B cell (primary cell): ENCODE measurements around the gene MKRN1. TPM values are rescaled to one million over a fixed set of nuclear protein-coding genes. Genes with fewer than 3 reads are reported as not detected.

ENCODE experiments used
- ATAC-seq: fragments of 200-7000 bp; cut with Tn5 transposase; one replicate; pipeline ENCODE4 v1.10.0; 2021; ENCODE audit warnings: low read depth, mild to moderate bottlenecking, moderate number of reproducible peaks, moderate library complexity
- CTCF ChIA-PET: fragments of 350-600 bp; sonication (Branson Sonifier 250); formaldehyde crosslinking; loops from one replicate; lab custom pipeline; 2021; ENCODE audit warnings: antibody characterized with exemption, inconsistent platforms; lab: Charles Lee
- POLR2A ChIA-PET: fragments of 350-600 bp; sonication (Branson Sonifier 250); formaldehyde crosslinking; loops from one replicate; lab custom pipeline; 2021; ENCODE audit warnings: antibody characterized with exemption; lab: Charles Lee
- DNase-seq: peaks from one replicate; pipeline ENCODE4 v3.0.0; 2013
- H2AFZ ChIP-seq: 2 replicates; pipeline ENCODE4 v1.6.1; 2012; ENCODE audit warnings: mild to moderate bottlenecking, low read depth, low read length; ENCODE audit not compliant: insufficient read depth, poor library complexity, severe bottlenecking
- H3K27ac ChIP-seq, 2 donors: 1 replicate in 1 of 2; 2 replicates in 1 of 2; pipeline ENCODE4 v1.5.1; 2012 to 2013; ENCODE audit warnings: low read length in 2 of 2, mild to moderate bottlenecking in 2 of 2, moderate library complexity in 1 of 2
- H3K27me3 ChIP-seq, 4 experiments: fragments of 200-600 bp in 1 of 4; sonication (generic) in 1 of 4; replicated peaks in 1 of 4; 1 replicate in 2 of 4; 2 replicates in 2 of 4; pipeline versions ENCODE4 v1.6.1 to v1.7.0; 2013 to 2016; ENCODE audit warnings: low read length in 3 of 4, mild to moderate bottlenecking in 2 of 4, mixed read lengths in 1 of 4, moderate library complexity in 1 of 4; ENCODE audit not compliant: insufficient read depth in 4 of 4, control insufficient read depth in 3 of 4; ENCODE audit errors: control extremely low read depth in 1 of 4
- H3K36me3 ChIP-seq, 2 experiments: replicated peaks in 1 of 2; 1 replicate in 1 of 2; 2 replicates in 1 of 2; pipeline versions ENCODE4 v1.6.1 to v1.7.1; 2013; ENCODE audit warnings: low read length in 1 of 2; ENCODE audit not compliant: insufficient read depth in 2 of 2, control insufficient read depth in 1 of 2; ENCODE audit errors: control extremely low read depth in 1 of 2, extremely low read depth in 1 of 2
- H3K4me1 ChIP-seq, 2 donors: fragments of 200-600 bp in 1 of 2; sonication (generic) in 1 of 2; 1 replicate in 1 of 2; 2 replicates in 1 of 2; pipeline versions ENCODE4 v1.5.1 to v1.6.1; 2013 to 2017; ENCODE audit warnings: low read length in 2 of 2; ENCODE audit not compliant: control insufficient read depth in 2 of 2, insufficient read depth in 2 of 2
- H3K4me2 ChIP-seq: replicated peaks from 2 replicates; pipeline ENCODE3; 2012; ENCODE audit warnings: mild to moderate bottlenecking, low read depth, low read length; ENCODE audit not compliant: poor library complexity, severe bottlenecking
- H3K4me3 ChIP-seq, 5 experiments: fragments of 200-600 bp in 1 of 5; sonication (generic) in 1 of 5; 1 replicate in 3 of 5; 2 replicates in 2 of 5; pipeline versions ENCODE4 v1.5.1 to v1.7.0; 2011 to 2016; ENCODE audit warnings: low read length in 4 of 5, mild to moderate bottlenecking in 4 of 5, low read depth in 2 of 5, control low read depth in 1 of 5, moderate library complexity in 1 of 5; ENCODE audit not compliant: insufficient read depth in 1 of 5; ENCODE audit errors: control extremely low read depth in 1 of 5, extremely low read depth in 1 of 5
- H3K79me2 ChIP-seq: fragments of 200-600 bp; sonication (generic); one replicate; pipeline ENCODE4 v1.6.0; 2016; ENCODE audit warnings: low read length; ENCODE audit not compliant: control insufficient read depth, insufficient read depth
- H3K9ac ChIP-seq: fragments of 200-600 bp; sonication (generic); 2 replicates; pipeline ENCODE4 v1.6.1; 2017; ENCODE audit warnings: mild to moderate bottlenecking, low read length, moderate library complexity
- H3K9me3 ChIP-seq, 3 donors: one replicate each; pipeline versions ENCODE4 v1.6.1 to v1.7.1; 2013; ENCODE audit warnings: low read length in 2 of 3; ENCODE audit not compliant: control insufficient read depth in 2 of 3, insufficient read depth in 1 of 3; ENCODE audit errors: control extremely low read depth in 1 of 3
- H4K20me1 ChIP-seq: 2 replicates; pipeline ENCODE4 v1.6.0; 2012; ENCODE audit warnings: mild to moderate bottlenecking, low read length; ENCODE audit not compliant: insufficient read depth, control insufficient read depth, poor library complexity, severe bottlenecking
- H3K27ac Mint-ChIP-seq: one replicate; pipeline ENCODE4 v1.8.0; 2021; ENCODE audit warnings: mixed read lengths
- H3K27me3 Mint-ChIP-seq: one replicate; pipeline ENCODE4 v1.8.0; 2021; ENCODE audit warnings: mixed read lengths
- H3K4me1 Mint-ChIP-seq: one replicate; pipeline ENCODE4 v1.8.0; 2021; ENCODE audit warnings: mixed read lengths
- H3K4me3 Mint-ChIP-seq: one replicate; pipeline ENCODE4 v1.8.0; 2021; ENCODE audit warnings: mixed read lengths
- H3K9me3 Mint-ChIP-seq: one replicate; pipeline ENCODE4 v1.8.0; 2022; ENCODE audit warnings: mixed read lengths; ENCODE audit not compliant: insufficient read depth
- EZH2 ChIP-seq: IDR thresholded peaks from 2 replicates; pipeline ENCODE4 v1.6.1; 2012; ENCODE audit warnings: borderline replicate concordance, low read depth, mild to moderate bottlenecking, moderate library complexity, low read length; ENCODE audit not compliant: insufficient read depth, poor library complexity, severe bottlenecking
- WGBS: methylation state at CpG from one replicate; pipeline ENCODE4 v1.1.5; 2013; ENCODE audit warnings: missing lambda C conversion rate; ENCODE audit not compliant: insufficient coverage; 5-methylcytosine and 5-hydroxymethylcytosine counted together
- intact Hi-C: fragments of 100-400 bp; cut with micrococcal nuclease; formaldehyde crosslinking; loops from one replicate; pipeline ENCODE4 v1.10.0; 2022
- polyA plus RNA-seq: library from polyadenylated mRNA; depleted of rRNA; stranded (reverse); fragments of >200 nt; gene quantifications from 2 replicates; pipeline ENCODE4 v1.2.3, GENCODE V29; 2012
- total RNA-seq, 2 donors: library from RNA; stranded (reverse); fragments of 120-200 nt in 1 of 2; gene quantifications; 1 replicate in 1 of 2; 2 replicates in 1 of 2; pipeline versions ENCODE4 v1.2.3 to v1.2.4, GENCODE V29; 2013 to 2022
- TF ChIP-seq, protein P1 (sequence below): fragments of 200-600 bp; IDR thresholded peaks from one replicate; pipeline ENCODE4 v1.8.0; 2022; ENCODE audit warnings: antibody characterized with exemption, mild to moderate bottlenecking

Gene MKRN1
- total and polyA plus RNA-seq, 2 donors (not counting 1 experiment from before 2014, with no cell fraction given): 41.9 to 147 TPM

DNA sequence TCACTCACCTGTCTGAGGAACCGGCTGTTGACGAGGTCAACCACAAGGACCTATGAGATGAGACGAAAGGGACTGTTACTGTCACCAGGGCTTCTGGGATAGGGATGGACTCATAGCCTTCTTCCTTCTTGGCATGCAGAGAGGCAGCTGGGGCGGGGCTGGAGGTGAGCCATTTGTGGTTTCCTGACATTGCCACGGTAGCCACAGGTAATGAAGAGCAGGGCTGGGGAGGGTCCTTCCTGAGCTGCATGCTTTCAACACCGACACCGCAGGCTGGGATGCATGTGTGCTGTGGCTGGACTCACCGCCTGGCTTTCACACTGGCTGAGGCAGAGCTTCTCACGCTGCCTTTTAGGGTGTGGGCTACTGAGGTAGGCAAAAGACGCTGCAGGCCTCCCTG is 46.4 kb upstream of the MKRN1 start:
- no peaks in the 10 kb centered on the region for H3K27me3 ChIP-seq
- DNase-seq (no peak), ATAC-seq (no peak)
- H3K4me1 ChIP-seq: peaks cover 0 to 3% of the 10 kb centered on the region in 2 donors
- WGBS: 56% methylated on average over 6 of the region's 10 CpGs
- peaks cover 3% of the 10 kb centered on the region for H3K27me3 Mint-ChIP-seq
- no peak overlapping the region for H3K4me3 ChIP-seq
- H3K36me3 ChIP-seq: no peaks in the 10 kb centered on the region
- ChIA-PET POLR2A (no interaction called here), CTCF (no interaction called here)
- H3K27ac Mint-ChIP-seq: no peak overlapping the region
- H3K27ac ChIP-seq: no peak overlapping the region
- H3K79me2 ChIP-seq: no peaks in the 10 kb centered on the region
- H3K9ac ChIP-seq: no peak overlapping the region
- H3K4me2 ChIP-seq: no peak overlapping the region
- H3K4me1 Mint-ChIP-seq: peaks cover 8% of the 10 kb centered on the region
- intact Hi-C loops: no loop called here
- TF ChIP-seq EZH2: no peak
- TF ChIP-seq, protein P1, sequence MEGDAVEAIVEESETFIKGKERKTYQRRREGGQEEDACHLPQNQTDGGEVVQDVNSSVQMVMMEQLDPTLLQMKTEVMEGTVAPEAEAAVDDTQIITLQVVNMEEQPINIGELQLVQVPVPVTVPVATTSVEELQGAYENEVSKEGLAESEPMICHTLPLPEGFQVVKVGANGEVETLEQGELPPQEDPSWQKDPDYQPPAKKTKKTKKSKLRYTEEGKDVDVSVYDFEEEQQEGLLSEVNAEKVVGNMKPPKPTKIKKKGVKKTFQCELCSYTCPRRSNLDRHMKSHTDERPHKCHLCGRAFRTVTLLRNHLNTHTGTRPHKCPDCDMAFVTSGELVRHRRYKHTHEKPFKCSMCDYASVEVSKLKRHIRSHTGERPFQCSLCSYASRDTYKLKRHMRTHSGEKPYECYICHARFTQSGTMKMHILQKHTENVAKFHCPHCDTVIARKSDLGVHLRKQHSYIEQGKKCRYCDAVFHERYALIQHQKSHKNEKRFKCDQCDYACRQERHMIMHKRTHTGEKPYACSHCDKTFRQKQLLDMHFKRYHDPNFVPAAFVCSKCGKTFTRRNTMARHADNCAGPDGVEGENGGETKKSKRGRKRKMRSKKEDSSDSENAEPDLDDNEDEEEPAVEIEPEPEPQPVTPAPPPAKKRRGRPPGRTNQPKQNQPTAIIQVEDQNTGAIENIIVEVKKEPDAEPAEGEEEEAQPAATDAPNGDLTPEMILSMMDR: no peak
- no peak overlapping the region for H2AFZ ChIP-seq
- H3K9me3 Mint-ChIP-seq: no peaks in the 10 kb centered on the region
- H3K4me3 Mint-ChIP-seq: no peak overlapping the region
- H3K9me3 ChIP-seq: no peaks in the 10 kb centered on the region
- no peaks in the 10 kb centered on the region for H4K20me1 ChIP-seq

DNA sequence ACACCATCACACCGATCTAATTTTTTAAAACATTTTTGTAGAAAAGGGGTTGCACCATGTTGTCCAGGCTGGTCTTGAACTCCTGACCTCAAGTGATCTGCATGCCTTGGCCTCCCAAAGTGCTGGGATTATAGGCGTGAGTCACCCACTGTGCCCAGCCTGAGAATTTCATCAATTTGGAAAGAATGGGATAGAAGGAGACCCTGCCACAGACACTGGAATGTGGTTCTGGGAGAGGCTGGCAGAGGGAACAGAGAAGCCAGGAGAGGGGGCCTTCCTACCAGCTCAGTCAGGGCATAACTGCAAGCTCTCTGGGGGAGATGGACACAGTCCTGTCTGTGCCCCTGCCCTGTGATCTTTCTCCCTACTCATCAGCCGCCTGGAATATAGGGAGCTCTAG is 42.1 kb upstream of the MKRN1 start:
- ChIA-PET CTCF (interaction anchor here (0.8 to 6.2 kb wide), 3 partner anchors 126 to 492 kb away, joined by 3 to 70 read pairs (median 54); partner anchors contain the start of gene MRPS33), POLR2A (no interaction called here)
- Histone ChIP-seq H4K20me1 (no peaks in the 10 kb centered on the region), H2AFZ (no peak overlapping the region), H3K9me3 (peaks cover 0 to 2% (median 0%) of the 10 kb centered on the region in 3 donors), H3K79me2 (no peaks in the 10 kb centered on the region), H3K4me3 (no peak overlapping the region), H3K27me3 (peaks cover 0 to 3% (median 0%) of the 10 kb centered on the region in 4 experiments), H3K4me1 (peaks cover 3 to 5% of the 10 kb centered on the region in 2 donors), H3K36me3 (no peaks in the 10 kb centered on the region), H3K9ac (no peak overlapping the region), H3K27ac (no peak overlapping the region), H3K4me2 (no peak overlapping the region)
- ATAC-seq (no peak), DNase-seq (no peak)
- Mint-ChIP-seq H3K4me1 (peaks cover 12% of the 10 kb centered on the region), H3K27ac (no peak overlapping the region), H3K9me3 (no peaks in the 10 kb centered on the region), H3K4me3 (no peak overlapping the region), H3K27me3 (peaks cover 12% of the 10 kb centered on the region)
- intact Hi-C loops: no loop called here
- TF ChIP-seq, protein P1: no peak
- no peak for TF ChIP-seq EZH2
- 83% methylated on average over 1 of the region's 3 CpGs for WGBS
